GM08714 (cell line): Measurements from ENCODE around the gene METTL3.

Experiments used
- H3K4me3 ChIP-seq: fragments of 200-500 bp; sonication (Bioruptor generic); 2 replicates; pipeline ENCODE4 v1.5.1; 2014; ENCODE audit warnings: mild to moderate bottlenecking, low read length, inconsistent platforms
- ZNF274 ChIP-seq: IDR thresholded peaks from 2 replicates; pipeline ENCODE4 v1.6.1; 2012; ENCODE audit warnings: mild to moderate bottlenecking, low read depth, low read length

The METTL3 gene

DNA sequence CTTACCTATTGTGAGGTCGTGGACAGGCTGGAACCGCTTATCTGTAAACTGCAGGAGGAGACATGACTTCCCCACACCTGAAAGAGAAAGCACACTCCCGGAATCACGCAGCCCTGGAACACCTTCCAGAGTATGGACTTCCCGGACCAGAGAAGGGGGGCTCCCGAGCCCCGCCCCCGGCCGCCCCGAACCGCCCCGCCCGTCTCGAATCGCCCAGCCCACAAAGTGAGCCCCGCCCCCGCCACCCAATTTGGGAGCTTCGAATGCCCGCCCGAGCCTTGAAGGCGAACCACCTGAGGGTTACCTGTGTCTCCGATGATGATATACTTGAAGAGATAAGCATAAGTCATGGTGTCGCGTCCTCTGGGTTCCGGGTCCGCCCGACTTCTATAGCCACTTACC is 34.6 kb downstream of the METTL3 start:
- H3K4me3 ChIP-seq: peak overlapping the region; percentile 100

DNA sequence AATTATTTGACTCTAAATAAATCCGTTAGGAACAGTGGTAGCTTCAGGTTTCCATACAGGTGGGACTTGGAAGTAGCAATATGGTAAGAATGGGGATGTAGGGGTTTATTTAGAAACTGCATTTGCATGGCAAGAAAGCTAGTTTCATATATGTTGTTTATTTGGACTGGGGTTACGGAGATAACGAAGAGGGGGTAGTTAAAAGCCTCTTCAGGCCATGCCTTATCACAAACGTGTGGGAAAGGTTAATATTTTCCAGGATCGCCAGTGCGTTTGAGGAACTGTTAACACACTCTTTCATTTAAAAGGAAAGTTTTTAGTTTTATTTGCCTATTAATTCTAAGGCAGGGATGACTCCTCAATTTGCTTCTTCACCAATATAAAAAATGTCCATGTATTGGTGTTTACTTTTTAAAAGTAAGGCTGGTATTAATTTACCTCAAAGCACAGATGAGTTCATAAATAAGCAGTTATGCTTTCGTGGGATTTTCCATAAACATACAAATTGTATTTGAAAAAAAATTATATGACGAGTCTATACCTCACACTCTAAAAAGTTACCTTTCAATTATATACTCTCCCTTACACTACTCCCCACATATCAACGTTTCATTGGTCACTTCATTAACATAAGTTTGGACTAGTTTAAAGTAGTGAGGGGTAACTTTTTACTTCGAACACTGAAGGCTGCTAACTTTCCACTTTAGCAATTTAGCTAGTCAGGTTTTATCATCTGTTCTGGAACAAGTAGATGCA is 35.2 kb downstream of the METTL3 start:
- peak overlapping the region; percentile 100 for H3K4me3 ChIP-seq
- no peak for TF ChIP-seq ZNF274

More for the DNA sequence above, 34.6 kb downstream of the METTL3 start:
- no peak for TF ChIP-seq ZNF274

DNA sequence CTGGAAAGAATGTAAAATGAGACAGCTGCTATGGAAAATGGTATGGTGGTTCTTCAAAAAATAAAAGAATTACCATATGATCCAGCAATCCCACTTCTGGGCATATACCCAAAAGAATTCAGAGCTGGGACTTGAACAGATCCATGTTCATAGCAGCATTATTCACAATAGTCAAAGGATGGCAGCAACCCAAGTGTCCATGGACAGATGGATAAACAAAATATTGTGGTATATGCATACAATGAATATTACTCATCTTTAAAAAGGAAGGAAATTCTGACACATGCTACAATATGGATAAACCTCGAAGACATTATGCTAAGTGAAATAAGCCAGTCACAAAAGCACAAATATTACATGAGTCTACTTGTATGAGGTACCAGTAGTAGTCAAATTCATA is 43.5 kb downstream of the METTL3 start:
- no peak overlapping the region for H3K4me3 ChIP-seq
- no peak for TF ChIP-seq ZNF274

DNA sequence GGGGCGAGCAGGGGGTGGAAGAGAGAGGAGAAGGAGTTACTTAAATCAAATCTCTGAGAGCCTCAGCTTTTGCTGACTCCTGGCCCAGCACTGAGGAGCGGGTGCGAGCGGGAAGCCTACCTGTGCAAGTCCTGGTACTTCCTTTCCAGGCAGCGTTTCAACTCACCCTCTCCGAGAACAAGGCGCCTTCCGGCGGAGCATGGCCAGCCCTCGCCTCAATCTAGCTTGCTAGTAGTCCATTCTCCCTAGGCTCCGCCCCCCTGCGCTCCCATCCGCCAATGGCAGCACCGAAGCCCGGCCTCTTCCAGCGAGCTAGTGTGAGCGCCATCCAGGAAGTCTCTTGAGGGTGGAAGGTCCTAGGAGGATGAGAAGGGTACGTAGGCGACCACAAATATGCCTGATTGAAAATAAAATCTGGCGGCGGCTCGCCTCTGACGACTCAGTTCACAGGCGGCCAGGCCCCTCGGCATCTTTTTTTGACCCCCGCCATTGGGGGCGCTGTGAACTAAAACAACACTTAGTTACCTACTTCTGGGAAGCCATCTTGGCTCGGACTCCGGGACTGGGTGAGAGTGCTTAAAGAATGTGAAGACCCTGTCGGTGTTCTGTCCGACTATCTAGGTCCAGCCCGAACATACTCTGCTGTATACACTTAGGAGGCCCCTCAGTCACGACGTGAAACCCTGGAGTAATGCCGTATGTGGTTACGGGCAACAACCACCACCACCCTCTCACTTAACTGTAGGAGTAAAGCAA is 55.0 kb downstream of the METTL3 start, which contains the start of gene CHD8:
CHD8 (minus strand) TSS at position 212 of the 756 bp plus-strand sequence. CDS start 24,480 bp downstream, outside the sequence.
- H3K4me3 ChIP-seq: peak within 1 kb of the TSS; percentile 97
- no peak for TF ChIP-seq ZNF274

DNA sequence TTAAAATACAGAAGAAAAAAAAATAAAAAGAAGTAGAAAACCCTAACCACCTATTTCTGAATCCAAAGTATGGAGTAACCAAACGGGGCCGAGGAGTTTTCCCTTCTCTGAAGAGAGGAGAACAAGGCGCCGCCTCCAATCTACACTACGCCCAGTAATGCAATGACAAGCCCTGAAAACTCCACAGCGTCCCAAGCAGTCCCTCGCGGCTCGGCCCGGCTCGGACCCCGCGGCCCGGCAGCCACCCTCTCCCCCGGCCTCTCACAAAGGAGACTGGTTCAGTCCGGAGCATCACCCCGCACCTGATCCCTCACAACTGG is 55.6 kb downstream of the METTL3 start:
- H3K4me3 ChIP-seq: peak overlapping the region; percentile 97
- no peak for TF ChIP-seq ZNF274

DNA sequence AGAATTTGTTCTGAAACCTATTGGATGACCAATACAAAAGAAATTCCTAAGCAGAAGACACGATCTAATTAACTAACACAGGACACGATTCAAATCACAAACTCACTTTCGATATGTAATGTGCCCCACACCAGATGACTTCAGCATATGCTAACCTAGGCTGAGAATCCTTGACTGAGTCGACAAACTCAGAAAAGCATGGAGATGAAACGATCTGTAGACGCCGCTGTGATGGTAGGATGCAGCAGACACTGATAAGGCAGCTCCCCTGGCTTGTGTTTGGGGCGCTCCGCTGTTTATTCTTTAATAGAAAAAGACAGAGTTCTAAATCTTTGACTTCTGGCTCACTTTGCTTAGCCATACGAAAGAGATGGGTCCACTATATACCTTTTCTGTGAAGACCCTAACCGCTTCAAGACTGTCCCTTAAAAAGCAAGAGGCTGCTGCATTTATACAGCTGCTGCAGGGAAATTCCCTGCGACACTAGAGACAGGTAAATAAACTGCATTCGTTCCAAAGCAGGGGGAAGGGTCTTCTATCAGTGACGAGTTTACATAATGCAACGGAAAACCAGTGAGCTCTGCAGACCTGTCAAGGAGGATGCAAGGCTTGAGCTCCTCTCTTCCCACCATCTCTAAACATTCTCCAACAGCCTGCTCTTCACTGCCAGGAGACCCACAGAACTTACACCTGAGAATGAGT is 56.1 kb downstream of the METTL3 start:
- H3K4me3 ChIP-seq: peak overlapping the region; percentile 97
- no peak for TF ChIP-seq ZNF274

DNA sequence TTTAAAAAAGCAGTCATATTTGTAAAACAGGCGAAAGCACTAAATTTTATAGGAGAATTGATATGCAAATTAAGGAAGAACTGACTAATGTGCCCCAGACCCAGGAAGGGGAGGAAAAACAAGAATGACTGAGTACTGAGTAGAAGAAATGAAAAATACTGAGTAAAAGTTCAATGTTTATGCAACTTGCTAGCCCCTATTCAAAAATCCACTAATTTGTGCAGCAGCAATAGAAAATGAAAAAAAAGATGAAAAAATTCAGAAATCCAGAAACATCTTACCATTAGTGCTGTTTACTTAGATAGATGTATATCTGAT is 61.3 kb downstream of the METTL3 start:
- no peak for TF ChIP-seq ZNF274

More for the DNA sequence above, 61.3 kb downstream of the METTL3 start:
- H3K4me3 ChIP-seq: no peak overlapping the region
